Uterus (tissue), 4 donors: ENCODE data around the gene RPS10. TPM values are rescaled to one million over a fixed set of nuclear protein-coding genes. Genes with fewer than 3 reads are reported as not detected.
A peak's percentile ranks its signal among the peaks of the same experiment; 100 is the strongest.

Experiments used
- DNase-seq, 2 donors: peaks; one replicate each; pipeline ENCODE4 v3.0.0-alpha.2; 2019 to 2020
- H3K27ac ChIP-seq, 2 donors: fragments of 200-600 bp; sonication (generic); 1 replicate in 1 of 2; 2 replicates in 1 of 2; pipeline ENCODE4 v1.5.1; 2016 to 2018
- H3K27me3 ChIP-seq, 2 donors: fragments of 200-600 bp; sonication (generic); one replicate each; pipeline ENCODE4 v1.5.1; 2018 to 2019; ENCODE audit warnings: control low read depth in 1 of 2
- H3K36me3 ChIP-seq, 2 donors: fragments of 200-600 bp; sonication (generic); one replicate each; pipeline ENCODE4 v1.5.1; 2019; ENCODE audit warnings: control low read depth in 1 of 2
- H3K4me1 ChIP-seq, 2 donors: fragments of 200-600 bp; sonication (generic); one replicate each; pipeline ENCODE4 v1.5.1; 2018 to 2019; ENCODE audit warnings: control low read depth in 1 of 2
- H3K4me3 ChIP-seq, 2 donors: fragments of 200-600 bp; sonication (generic); 1 replicate in 1 of 2; 2 replicates in 1 of 2; pipeline ENCODE4 v1.5.1; 2018 to 2019; ENCODE audit warnings: mild to moderate bottlenecking in 1 of 2
- H3K9me3 ChIP-seq, 2 donors: fragments of 200-600 bp; sonication (generic); one replicate each; pipeline ENCODE4 v1.5.1; 2019; ENCODE audit warnings: control low read depth in 1 of 2
- CTCF ChIP-seq, 4 experiments: fragments of 200-600 bp in 2 of 4; fragments of 450-650 bp in 2 of 4; sonication (generic) in 2 of 4; IDR thresholded peaks; one replicate each; pipeline ENCODE4 v1.5.1; 2016 to 2019; ENCODE audit warnings: antibody characterized with exemption in 4 of 4, mild to moderate bottlenecking in 2 of 4, moderate library complexity in 1 of 4
- POLR2A ChIP-seq, 2 donors: fragments of 450-650 bp; IDR thresholded peaks; one replicate each; pipeline ENCODE4 v1.6.1; 2016; ENCODE audit warnings: antibody characterized with exemption in 2 of 2, mild to moderate bottlenecking in 1 of 2, moderate library complexity in 1 of 2
- intact Hi-C: fragments of 100-400 bp; cut with DNase I; formaldehyde crosslinking; loops from one replicate; pipeline ENCODE4 v1.15.1; 2023; ENCODE audit warnings: low total_unique reads
- total RNA-seq, 4 donors: library from RNA; depleted of rRNA in 3 of 4; stranded (reverse); fragments of >200 nt in 3 of 4; gene quantifications; one replicate each; pipeline versions ENCODE4 v1.1.0 to v1.2.4, GENCODE V29; 2014 to 2023
- donor health status: DM: yes; HTN: yes; CAD: no.

The RPS10 gene
- total RNA-seq: 1,000 to 10,000 TPM; 1,812 to 9,385 (median 3,859) TPM

DNA sequence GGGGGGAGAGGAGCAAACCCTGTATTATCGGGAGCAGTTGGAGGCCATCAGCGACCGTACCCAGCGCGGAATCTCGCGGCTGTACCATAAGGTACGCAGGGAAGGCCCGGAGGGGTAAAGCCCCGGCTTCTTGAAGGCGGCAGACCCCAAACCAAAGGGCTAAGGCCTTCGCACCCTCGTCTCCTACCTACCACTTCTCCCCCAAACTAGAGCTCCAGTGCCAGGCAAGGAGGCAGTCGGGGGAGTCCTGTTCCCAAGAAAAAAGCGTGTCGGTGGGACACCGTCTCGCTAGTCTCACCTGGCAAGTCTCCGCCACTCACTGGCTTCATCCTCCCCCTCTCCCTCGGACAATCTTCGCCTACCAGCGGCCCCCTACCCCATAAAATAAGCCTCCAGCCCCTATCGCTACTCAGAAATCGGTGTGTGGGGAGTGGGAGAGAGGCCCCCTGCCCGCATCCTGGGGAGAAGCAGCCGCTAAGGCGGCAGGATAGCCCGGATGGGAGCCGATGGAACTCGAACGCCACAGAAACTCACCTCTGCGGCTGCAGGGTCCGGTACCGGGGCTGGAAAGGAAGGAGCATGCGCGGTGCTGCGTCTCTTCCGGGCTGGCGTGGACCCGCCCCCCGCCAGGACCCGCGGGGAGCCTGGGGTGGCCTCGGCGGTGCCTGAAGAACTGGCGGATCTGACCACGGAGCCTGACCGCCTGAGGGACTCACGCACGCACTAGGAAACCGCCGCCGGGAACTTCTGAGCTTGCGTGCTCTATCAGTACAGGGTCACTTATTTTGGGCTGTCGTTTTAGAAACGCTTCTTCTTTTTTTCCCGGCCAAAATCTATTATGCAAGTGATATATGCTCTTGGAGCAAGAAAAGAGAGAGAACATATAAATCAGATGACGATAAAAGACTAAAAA lies at the start of gene RPS10:
Gene RPS10 (minus strand): TSS at position 572 of the 913 bp plus-strand sequence. CDS start 848 bp downstream, outside the sequence.
- peak; percentile 90 to 95 for DNase-seq
- intact Hi-C loops: no loop called here

DNA sequence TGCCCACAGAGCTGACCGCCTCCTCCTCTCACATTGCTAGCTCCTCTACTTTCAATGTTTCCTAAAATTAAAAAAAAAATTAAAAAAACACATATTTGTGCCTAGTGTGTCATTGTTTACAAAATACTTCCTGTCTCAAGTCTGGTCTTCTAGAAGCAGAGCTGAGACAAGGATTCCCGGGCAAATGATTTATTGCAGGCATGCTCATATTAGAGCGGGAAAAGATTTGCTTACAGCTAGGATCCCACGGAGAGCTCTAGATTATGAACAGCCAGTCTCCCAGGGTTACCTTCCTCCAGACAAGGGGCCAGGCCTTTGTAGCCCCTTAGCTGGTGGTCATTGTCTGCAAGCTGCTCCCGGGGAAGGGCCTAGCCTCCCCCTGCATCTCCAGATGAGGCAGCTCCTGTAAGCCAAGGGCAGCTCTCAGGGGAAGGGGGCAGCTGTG lies 49.4 kb upstream of the RPS10 start:
- no peak overlapping the region for H3K27ac ChIP-seq
- no peaks in the 10 kb centered on the region for H3K27me3 ChIP-seq
- no peaks in the 10 kb centered on the region for H3K9me3 ChIP-seq
- no peaks in the 10 kb centered on the region for H3K4me1 ChIP-seq
- H3K4me3 ChIP-seq: no peak overlapping the region
- intact Hi-C loops: no loop called here
- no peak for DNase-seq
- H3K36me3 ChIP-seq: no peaks in the 10 kb centered on the region
- no peak for TF ChIP-seq POLR2A (IDR thresholded peaks at IDR 0.05)
- no peak for TF ChIP-seq CTCF (IDR thresholded peaks at IDR 0.05)

More for the DNA sequence above, at the start of gene RPS10:
- peak within 1 kb of the TSS; percentile 85 to 91 for H3K27ac ChIP-seq
- no peaks in the 10 kb centered on the region for H3K36me3 ChIP-seq
- peaks cover 0 to 5% of the 10 kb centered on the region in 2 donors for H3K4me1 ChIP-seq
- no peaks in the 10 kb centered on the region for H3K27me3 ChIP-seq
- TF ChIP-seq POLR2A (IDR thresholded peaks at IDR 0.05): peak; percentile 80 to 85
- TF ChIP-seq CTCF (IDR thresholded peaks at IDR 0.05): peak in 1 of 4 experiments; percentile 32
- peak within 1 kb of the TSS; percentile 55 to 74 for H3K4me3 ChIP-seq
- H3K9me3 ChIP-seq: no peaks in the 10 kb centered on the region

- Histone ChIP-seq H3K27ac (no peak overlapping the region), H3K4me3 (no peak overlapping the region), H3K4me1 (no peaks in the 10 kb centered on the region), H3K9me3 (no peaks in the 10 kb centered on the region), H3K27me3 (no peaks in the 10 kb centered on the region), H3K36me3 (no peaks in the 10 kb centered on the region)
- no peak for TF ChIP-seq POLR2A (IDR thresholded peaks at IDR 0.05)
- no peak for TF ChIP-seq CTCF (IDR thresholded peaks at IDR 0.05)
- intact Hi-C loops: no loop called here
- no peak for DNase-seq
Measured at GRCh38 chr6:34474754-34475153, 48.9 kb upstream of the RPS10 start.

GRCh38 chr6:34473967-34474366 lies 48.1 kb upstream of the RPS10 start:
- no peak for DNase-seq
- Histone ChIP-seq H3K27ac (no peak overlapping the region), H3K4me1 (no peaks in the 10 kb centered on the region), H3K9me3 (no peaks in the 10 kb centered on the region), H3K36me3 (no peaks in the 10 kb centered on the region), H3K27me3 (no peaks in the 10 kb centered on the region), H3K4me3 (no peak overlapping the region)
- TF ChIP-seq CTCF (IDR thresholded peaks at IDR 0.05) (no peak), POLR2A (IDR thresholded peaks at IDR 0.05) (no peak)
- intact Hi-C loops: no loop called here

GRCh38 chr6:34472425-34472824 lies 46.6 kb upstream of the RPS10 start:
- no peaks in the 10 kb centered on the region for H3K9me3 ChIP-seq
- no peaks in the 10 kb centered on the region for H3K4me1 ChIP-seq
- H3K36me3 ChIP-seq: no peaks in the 10 kb centered on the region
- no peak for DNase-seq
- no peak overlapping the region for H3K27ac ChIP-seq
- no peak for TF ChIP-seq POLR2A (IDR thresholded peaks at IDR 0.05)
- TF ChIP-seq CTCF (IDR thresholded peaks at IDR 0.05): no peak
- no peaks in the 10 kb centered on the region for H3K27me3 ChIP-seq
- intact Hi-C loops: no loop called here
- H3K4me3 ChIP-seq: no peak overlapping the region
